GM23248 (cell line): ENCODE data around the gene ERC2.

Source experiments
- EZH2 ChIP-seq: fragments of 200-600 bp; sonication (generic); IDR thresholded peaks from 2 replicates; pipeline ENCODE4 v1.6.1; 2018; ENCODE audit warnings: antibody characterized with exemption, mild to moderate bottlenecking; ENCODE audit not compliant: insufficient read depth, poor library complexity, severe bottlenecking
- EZH2phosphoT487 ChIP-seq: fragments of 200-600 bp; sonication (generic); IDR thresholded peaks from 2 replicates; pipeline ENCODE4 v1.6.1; 2018; ENCODE audit warnings: antibody characterized with exemption, moderate library complexity, mild to moderate bottlenecking, low read depth; ENCODE audit not compliant: insufficient read depth

DNA sequence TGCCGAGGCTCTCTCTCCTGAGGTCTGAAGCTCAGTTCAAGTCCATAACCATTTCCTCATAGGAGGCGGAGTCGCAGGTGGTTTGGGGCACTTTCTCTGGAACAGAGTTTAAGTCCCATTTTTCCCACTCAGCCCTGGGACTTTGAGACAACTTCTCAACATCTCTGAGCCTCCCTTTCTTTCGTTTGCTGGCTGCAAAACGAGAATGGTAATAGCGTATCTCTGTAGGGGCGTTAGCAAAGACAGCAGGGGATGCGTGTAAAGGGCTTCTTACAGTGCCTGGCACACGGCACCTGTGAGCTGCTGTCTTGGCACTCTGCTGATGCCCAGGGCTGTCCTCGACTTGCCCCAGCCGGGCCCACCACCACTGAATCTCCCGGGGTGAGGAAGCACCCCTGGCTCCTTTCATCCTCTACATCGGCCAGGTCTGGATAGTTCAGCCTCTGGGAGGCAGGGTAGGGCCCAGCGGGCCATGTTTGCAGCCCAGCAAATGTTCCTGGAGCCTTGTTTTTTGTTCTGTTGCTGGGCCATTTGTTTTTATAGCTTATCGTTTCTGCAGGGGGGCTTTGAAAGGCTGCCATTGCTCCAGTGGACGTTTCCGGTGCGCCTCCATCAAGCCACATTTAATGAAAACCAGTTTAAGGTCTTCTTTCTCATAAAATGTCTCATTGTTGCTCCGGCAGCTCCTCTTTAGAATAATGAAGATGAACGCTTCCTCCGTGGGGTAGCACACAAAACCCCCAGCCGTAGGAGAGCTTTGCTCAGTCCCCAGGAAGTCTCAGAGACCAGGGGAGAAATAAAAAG lies 921.2 kb downstream of the ERC2 start:
- no peak for TF ChIP-seq EZH2phosphoT487
- TF ChIP-seq EZH2, result no peak
